ENCODE data around the gene PGK1. TPM values are rescaled to one million over a fixed set of nuclear protein-coding genes. Genes with fewer than 3 reads are reported as not detected.
A peak's percentile ranks its signal among the peaks of the same experiment; 100 is the strongest.

The PGK1 gene
- total RNA-seq (2014; rRNA removed; shearing (Covaris generic)): 336 and 393 TPM in 2 replicates
- 249 and 262 TPM in 2 replicates for polyA plus RNA-seq (2016; fragmentation: Nextera tagmentation; extraction: Ambion mirVana)
- long read RNA-seq, full-length matches to known transcripts: 1,114 of 1,140 reads
- long read RNA-seq, partial matches to known transcripts: 9 of 1,140 reads
- long read RNA-seq, other reads (novel, unspliced or antisense): 17 of 1,140 reads

DNA sequence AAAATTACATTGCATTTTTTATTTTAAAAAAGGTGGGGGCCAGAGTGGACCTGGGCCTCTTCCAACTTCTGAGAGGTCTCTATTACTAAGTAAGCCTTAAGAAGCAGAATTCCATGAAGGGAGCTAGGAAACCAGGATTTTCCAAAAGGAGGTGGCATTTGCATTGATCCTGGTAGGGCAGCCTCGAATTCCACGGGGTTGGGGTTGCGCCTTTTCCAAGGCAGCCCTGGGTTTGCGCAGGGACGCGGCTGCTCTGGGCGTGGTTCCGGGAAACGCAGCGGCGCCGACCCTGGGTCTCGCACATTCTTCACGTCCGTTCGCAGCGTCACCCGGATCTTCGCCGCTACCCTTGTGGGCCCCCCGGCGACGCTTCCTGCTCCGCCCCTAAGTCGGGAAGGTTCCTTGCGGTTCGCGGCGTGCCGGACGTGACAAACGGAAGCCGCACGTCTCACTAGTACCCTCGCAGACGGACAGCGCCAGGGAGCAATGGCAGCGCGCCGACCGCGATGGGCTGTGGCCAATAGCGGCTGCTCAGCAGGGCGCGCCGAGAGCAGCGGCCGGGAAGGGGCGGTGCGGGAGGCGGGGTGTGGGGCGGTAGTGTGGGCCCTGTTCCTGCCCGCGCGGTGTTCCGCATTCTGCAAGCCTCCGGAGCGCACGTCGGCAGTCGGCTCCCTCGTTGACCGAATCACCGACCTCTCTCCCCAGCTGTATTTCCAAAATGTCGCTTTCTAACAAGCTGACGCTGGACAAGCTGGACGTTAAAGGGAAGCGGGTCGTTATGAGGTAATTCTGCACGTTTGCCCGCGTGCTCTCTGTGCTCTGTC lies at the start of gene PGK1:
Gene PGK1, plus strand, starts transcription at position 626 of the 824 bp plus-strand sequence. Its CDS starts 93 bp downstream, at position 719.
- DNase-seq (ENCODE audit: low spot score) (peak; percentile 94), ATAC-seq (peak; percentile 96)
- peaks cover 5% of the 10 kb centered on the region for H3K27me3 Mint-ChIP-seq (ENCODE audit: insufficient read depth, low read depth, poor library complexity)
- peaks cover 26% of the 10 kb centered on the region for H3K36me3 Mint-ChIP-seq (ENCODE audit: low read depth)
- Histone ChIP-seq H2AFZ (no peak within 1 kb of the TSS), H3K4me1 (ENCODE audit: insufficient read depth) (peaks cover 25% of the 10 kb centered on the region), H3K36me3 (ENCODE audit: insufficient read depth) (no peaks in the 10 kb centered on the region), H3K4me3 (peak within 1 kb of the TSS; percentile 92), H3F3A (replicated peaks; ENCODE audit: low read depth) (0 out of 2 replicates have a peak, but pooled peaks cover 3% of the 10 kb centered on the region), H3K79me2 (replicated peaks; ENCODE audit: insufficient read depth) (peaks cover 48% of the 10 kb centered on the region), H4K20me1 (replicated peaks; ENCODE audit: insufficient read depth) (peaks cover 26% of the 10 kb centered on the region), H3K27ac (ENCODE audit: low read depth) (peak within 1 kb of the TSS; percentile 92), H3K27me3 (ENCODE audit: insufficient read depth) (no peaks in the 10 kb centered on the region), H3K4me2 (peak within 1 kb of the TSS; percentile 90), H3K9me2 (ENCODE audit: insufficient read depth) (no peaks in the 10 kb centered on the region)
- H3K9me3 Mint-ChIP-seq: no peaks in the 10 kb centered on the region
- H3K4me1 Mint-ChIP-seq: peaks cover 37% of the 10 kb centered on the region
- H3K4me3 Mint-ChIP-seq: peak within 1 kb of the TSS; percentile 93
- peak within 1 kb of the TSS; percentile 92 for H3K27ac Mint-ChIP-seq
- TF ChIP-seq, protein P1, sequence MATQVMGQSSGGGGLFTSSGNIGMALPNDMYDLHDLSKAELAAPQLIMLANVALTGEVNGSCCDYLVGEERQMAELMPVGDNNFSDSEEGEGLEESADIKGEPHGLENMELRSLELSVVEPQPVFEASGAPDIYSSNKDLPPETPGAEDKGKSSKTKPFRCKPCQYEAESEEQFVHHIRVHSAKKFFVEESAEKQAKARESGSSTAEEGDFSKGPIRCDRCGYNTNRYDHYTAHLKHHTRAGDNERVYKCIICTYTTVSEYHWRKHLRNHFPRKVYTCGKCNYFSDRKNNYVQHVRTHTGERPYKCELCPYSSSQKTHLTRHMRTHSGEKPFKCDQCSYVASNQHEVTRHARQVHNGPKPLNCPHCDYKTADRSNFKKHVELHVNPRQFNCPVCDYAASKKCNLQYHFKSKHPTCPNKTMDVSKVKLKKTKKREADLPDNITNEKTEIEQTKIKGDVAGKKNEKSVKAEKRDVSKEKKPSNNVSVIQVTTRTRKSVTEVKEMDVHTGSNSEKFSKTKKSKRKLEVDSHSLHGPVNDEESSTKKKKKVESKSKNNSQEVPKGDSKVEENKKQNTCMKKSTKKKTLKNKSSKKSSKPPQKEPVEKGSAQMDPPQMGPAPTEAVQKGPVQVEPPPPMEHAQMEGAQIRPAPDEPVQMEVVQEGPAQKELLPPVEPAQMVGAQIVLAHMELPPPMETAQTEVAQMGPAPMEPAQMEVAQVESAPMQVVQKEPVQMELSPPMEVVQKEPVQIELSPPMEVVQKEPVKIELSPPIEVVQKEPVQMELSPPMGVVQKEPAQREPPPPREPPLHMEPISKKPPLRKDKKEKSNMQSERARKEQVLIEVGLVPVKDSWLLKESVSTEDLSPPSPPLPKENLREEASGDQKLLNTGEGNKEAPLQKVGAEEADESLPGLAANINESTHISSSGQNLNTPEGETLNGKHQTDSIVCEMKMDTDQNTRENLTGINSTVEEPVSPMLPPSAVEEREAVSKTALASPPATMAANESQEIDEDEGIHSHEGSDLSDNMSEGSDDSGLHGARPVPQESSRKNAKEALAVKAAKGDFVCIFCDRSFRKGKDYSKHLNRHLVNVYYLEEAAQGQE (IDR thresholded peaks at IDR 0.05; ENCODE audit: unreplicated experiment): no peak
- TF ChIP-seq EZH2 (IDR thresholded peaks at IDR 0.05; ENCODE audit: low read depth, unreplicated experiment): no peak
- peak; percentile 67 for TF ChIP-seq CREB1 (CRISPR knock-in tag; IDR thresholded peaks at IDR 0.05; ENCODE audit: low read depth)
- TF ChIP-seq, protein P2, sequence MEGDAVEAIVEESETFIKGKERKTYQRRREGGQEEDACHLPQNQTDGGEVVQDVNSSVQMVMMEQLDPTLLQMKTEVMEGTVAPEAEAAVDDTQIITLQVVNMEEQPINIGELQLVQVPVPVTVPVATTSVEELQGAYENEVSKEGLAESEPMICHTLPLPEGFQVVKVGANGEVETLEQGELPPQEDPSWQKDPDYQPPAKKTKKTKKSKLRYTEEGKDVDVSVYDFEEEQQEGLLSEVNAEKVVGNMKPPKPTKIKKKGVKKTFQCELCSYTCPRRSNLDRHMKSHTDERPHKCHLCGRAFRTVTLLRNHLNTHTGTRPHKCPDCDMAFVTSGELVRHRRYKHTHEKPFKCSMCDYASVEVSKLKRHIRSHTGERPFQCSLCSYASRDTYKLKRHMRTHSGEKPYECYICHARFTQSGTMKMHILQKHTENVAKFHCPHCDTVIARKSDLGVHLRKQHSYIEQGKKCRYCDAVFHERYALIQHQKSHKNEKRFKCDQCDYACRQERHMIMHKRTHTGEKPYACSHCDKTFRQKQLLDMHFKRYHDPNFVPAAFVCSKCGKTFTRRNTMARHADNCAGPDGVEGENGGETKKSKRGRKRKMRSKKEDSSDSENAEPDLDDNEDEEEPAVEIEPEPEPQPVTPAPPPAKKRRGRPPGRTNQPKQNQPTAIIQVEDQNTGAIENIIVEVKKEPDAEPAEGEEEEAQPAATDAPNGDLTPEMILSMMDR (conservative IDR thresholded peaks at IDR 0.05; ENCODE audit: low read depth in 2 of 2): no peak
- no peak for TF ChIP-seq ZNF331 (CRISPR knock-in tag; IDR thresholded peaks at IDR 0.05; ENCODE audit: low read depth)
- TF ChIP-seq JUNB (IDR thresholded peaks at IDR 0.05; ENCODE audit: unreplicated experiment): no peak
- no peak for TF ChIP-seq STAT1 (IDR thresholded peaks at IDR 0.05; ENCODE audit: unreplicated experiment)
- TF ChIP-seq, protein P3, sequence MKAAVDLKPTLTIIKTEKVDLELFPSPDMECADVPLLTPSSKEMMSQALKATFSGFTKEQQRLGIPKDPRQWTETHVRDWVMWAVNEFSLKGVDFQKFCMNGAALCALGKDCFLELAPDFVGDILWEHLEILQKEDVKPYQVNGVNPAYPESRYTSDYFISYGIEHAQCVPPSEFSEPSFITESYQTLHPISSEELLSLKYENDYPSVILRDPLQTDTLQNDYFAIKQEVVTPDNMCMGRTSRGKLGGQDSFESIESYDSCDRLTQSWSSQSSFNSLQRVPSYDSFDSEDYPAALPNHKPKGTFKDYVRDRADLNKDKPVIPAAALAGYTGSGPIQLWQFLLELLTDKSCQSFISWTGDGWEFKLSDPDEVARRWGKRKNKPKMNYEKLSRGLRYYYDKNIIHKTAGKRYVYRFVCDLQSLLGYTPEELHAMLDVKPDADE (IDR thresholded peaks at IDR 0.05): 0 out of 2 replicates have a peak, but pooled peaks have one; percentile 24
- TF ChIP-seq, protein P4, sequence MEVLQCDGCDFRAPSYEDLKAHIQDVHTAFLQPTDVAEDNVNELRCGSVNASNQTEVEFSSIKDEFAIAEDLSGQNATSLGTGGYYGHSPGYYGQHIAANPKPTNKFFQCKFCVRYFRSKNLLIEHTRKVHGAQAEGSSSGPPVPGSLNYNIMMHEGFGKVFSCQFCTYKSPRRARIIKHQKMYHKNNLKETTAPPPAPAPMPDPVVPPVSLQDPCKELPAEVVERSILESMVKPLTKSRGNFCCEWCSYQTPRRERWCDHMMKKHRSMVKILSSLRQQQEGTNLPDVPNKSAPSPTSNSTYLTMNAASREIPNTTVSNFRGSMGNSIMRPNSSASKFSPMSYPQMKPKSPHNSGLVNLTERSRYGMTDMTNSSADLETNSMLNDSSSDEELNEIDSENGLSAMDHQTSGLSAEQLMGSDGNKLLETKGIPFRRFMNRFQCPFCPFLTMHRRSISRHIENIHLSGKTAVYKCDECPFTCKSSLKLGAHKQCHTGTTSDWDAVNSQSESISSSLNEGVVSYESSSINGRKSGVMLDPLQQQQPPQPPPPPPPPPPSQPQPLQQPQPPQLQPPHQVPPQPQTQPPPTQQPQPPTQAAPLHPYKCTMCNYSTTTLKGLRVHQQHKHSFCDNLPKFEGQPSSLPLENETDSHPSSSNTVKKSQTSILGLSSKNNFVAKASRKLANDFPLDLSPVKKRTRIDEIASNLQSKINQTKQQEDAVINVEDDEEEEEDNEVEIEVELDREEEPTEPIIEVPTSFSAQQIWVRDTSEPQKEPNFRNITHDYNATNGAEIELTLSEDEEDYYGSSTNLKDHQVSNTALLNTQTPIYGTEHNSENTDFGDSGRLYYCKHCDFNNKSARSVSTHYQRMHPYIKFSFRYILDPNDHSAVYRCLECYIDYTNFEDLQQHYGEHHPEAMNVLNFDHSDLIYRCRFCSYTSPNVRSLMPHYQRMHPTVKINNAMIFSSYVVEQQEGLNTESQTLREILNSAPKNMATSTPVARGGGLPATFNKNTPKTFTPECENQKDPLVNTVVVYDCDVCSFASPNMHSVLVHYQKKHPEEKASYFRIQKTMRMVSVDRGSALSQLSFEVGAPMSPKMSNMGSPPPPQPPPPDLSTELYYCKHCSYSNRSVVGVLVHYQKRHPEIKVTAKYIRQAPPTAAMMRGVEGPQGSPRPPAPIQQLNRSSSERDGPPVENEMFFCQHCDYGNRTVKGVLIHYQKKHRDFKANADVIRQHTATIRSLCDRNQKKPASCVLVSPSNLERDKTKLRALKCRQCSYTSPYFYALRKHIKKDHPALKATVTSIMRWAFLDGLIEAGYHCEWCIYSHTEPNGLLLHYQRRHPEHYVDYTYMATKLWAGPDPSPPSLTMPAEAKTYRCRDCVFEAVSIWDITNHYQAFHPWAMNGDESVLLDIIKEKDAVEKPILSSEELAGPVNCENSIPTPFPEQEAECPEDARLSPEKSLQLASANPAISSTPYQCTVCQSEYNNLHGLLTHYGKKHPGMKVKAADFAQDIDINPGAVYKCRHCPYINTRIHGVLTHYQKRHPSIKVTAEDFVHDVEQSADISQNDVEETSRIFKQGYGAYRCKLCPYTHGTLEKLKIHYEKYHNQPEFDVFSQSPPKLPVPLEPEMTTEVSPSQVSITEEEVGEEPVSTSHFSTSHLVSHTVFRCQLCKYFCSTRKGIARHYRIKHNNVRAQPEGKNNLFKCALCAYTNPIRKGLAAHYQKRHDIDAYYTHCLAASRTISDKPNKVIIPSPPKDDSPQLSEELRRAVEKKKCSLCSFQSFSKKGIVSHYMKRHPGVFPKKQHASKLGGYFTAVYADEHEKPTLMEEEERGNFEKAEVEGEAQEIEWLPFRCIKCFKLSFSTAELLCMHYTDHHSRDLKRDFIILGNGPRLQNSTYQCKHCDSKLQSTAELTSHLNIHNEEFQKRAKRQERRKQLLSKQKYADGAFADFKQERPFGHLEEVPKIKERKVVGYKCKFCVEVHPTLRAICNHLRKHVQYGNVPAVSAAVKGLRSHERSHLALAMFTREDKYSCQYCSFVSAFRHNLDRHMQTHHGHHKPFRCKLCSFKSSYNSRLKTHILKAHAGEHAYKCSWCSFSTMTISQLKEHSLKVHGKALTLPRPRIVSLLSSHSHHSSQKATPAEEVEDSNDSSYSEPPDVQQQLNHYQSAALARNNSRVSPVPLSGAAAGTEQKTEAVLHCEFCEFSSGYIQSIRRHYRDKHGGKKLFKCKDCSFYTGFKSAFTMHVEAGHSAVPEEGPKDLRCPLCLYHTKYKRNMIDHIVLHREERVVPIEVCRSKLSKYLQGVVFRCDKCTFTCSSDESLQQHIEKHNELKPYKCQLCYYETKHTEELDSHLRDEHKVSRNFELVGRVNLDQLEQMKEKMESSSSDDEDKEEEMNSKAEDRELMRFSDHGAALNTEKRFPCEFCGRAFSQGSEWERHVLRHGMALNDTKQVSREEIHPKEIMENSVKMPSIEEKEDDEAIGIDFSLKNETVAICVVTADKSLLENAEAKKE (CRISPR knock-in tag; IDR thresholded peaks at IDR 0.05): no peak
- peak; percentile 70 for TF ChIP-seq POLR2AphosphoS5 (IDR thresholded peaks at IDR 0.05; ENCODE audit: low read depth)
- no peak for TF ChIP-seq EZH2phosphoT487 (IDR thresholded peaks at IDR 0.05; ENCODE audit: unreplicated experiment)
- TF ChIP-seq ZNF114 (CRISPR knock-in tag; IDR thresholded peaks at IDR 0.05): no peak
- TF ChIP-seq NANOG (IDR thresholded peaks at IDR 0.05; ENCODE audit: borderline replicate concordance): no peak
